SK-N-MC (cell line): ENCODE results near the gene C6orf52.
"Not testable (repeated sequence)": the region's sequence is repeated elsewhere in the genome, so short reads cannot be mapped to it uniquely, and the experiment has no call there.

Experiments used
- DNase-seq: peaks from one replicate; pipeline ENCODE4 v3.0.0-alpha.2; 2011; ENCODE audit warnings: low read depth, low spot score
- H3K27ac ChIP-seq: fragments of 200-600 bp; sonication (generic); 2 replicates; pipeline ENCODE4 v1.5.1; 2016; ENCODE audit warnings: mixed run types
- H3K36me3 ChIP-seq: fragments of 200-600 bp; sonication (generic); 2 replicates; pipeline ENCODE4 v1.6.1; 2017; ENCODE audit warnings: antibody characterized with exemption, low read length, mixed read lengths; ENCODE audit not compliant: insufficient read depth
- H3K4me3 ChIP-seq: fragments of 200-600 bp; sonication (generic); 2 replicates; pipeline ENCODE4 v1.5.1; 2016
- H3K9ac ChIP-seq: fragments of 200-600 bp; sonication (generic); 2 replicates; pipeline ENCODE4 v1.8.0; 2017; ENCODE audit warnings: mixed run types, mixed read lengths; ENCODE audit not compliant: insufficient read length
- H3K9me3 ChIP-seq: fragments of 200-600 bp; sonication (generic); 2 replicates; pipeline ENCODE4 v1.6.1; 2017; ENCODE audit warnings: low read depth, mild to moderate bottlenecking, antibody characterized with exemption, low read length, moderate library complexity, mixed read lengths
- EZH2 ChIP-seq: fragments of 200-600 bp; sonication (generic); IDR thresholded peaks from one replicate; pipeline ENCODE4 v1.6.1; 2017; ENCODE audit warnings: antibody characterized with exemption
- FOXP2 ChIP-seq: optimal IDR thresholded peaks from 2 replicates; pipeline ENCODE3; 2011; ENCODE audit warnings: mild to moderate bottlenecking, moderate library complexity; ENCODE audit not compliant: insufficient read depth; ENCODE audit errors: extremely low read length, control extremely low read depth
- POLR2AphosphoS5 ChIP-seq: IDR thresholded peaks from 2 replicates; pipeline ENCODE4 v1.6.1; 2012; ENCODE audit warnings: mild to moderate bottlenecking, low read depth, low read length, borderline replicate concordance

C6orf52 gene

GRCh38 chr6:10694302-10695085 lies at the start of gene C6orf52, which contains the start of gene PAK1IP1:
Gene C6orf52 (minus strand): TSS chr6:10694616. CDS start chr6:10687550, 7,066 bp downstream.
Gene PAK1IP1 (plus strand): TSS chr6:10694972. CDS start chr6:10694986, 14 bp downstream.
- Histone ChIP-seq H3K9ac (peak within 1 kb of the TSS; percentile 95), H3K27ac (peak within 1 kb of the TSS; percentile 98), H3K36me3 (peaks cover 27% of the 10 kb centered on the region), H3K9me3 (no peaks in the 10 kb centered on the region), H3K4me3 (peak within 1 kb of the TSS; percentile 88)
- TF ChIP-seq EZH2 (no peak), POLR2AphosphoS5 (peak; percentile 99)
- peak; percentile 90 for DNase-seq

GRCh38 chr6:10743515-10743914 lies 49.1 kb upstream of the C6orf52 start:
- DNase-seq = no peak
- no peak for TF ChIP-seq EZH2
- TF ChIP-seq POLR2AphosphoS5 = no peak
- no peak for TF ChIP-seq FOXP2
- Histone ChIP-seq H3K36me3 (no peaks in the 10 kb centered on the region), H3K27ac (no peak overlapping the region), H3K9ac (no peak overlapping the region), H3K9me3 (no peaks in the 10 kb centered on the region), H3K4me3 (no peak overlapping the region)

GRCh38 chr6:10742251-10742650 lies 47.8 kb upstream of the C6orf52 start:
- Histone ChIP-seq H3K9ac (no peak overlapping the region), H3K27ac (no peak overlapping the region), H3K9me3 (no peaks in the 10 kb centered on the region), H3K4me3 (no peak overlapping the region), H3K36me3 (no peaks in the 10 kb centered on the region)
- DNase-seq = no peak
- TF ChIP-seq POLR2AphosphoS5 (no peak), FOXP2 (no peak), EZH2 (no peak)

GRCh38 chr6:10741643-10742042 lies 47.2 kb upstream of the C6orf52 start:
- not testable (repeated sequence) for H3K4me3 ChIP-seq, H3K9me3 ChIP-seq, H3K36me3 ChIP-seq, H3K9ac ChIP-seq, DNase-seq, H3K27ac ChIP-seq

DNA sequence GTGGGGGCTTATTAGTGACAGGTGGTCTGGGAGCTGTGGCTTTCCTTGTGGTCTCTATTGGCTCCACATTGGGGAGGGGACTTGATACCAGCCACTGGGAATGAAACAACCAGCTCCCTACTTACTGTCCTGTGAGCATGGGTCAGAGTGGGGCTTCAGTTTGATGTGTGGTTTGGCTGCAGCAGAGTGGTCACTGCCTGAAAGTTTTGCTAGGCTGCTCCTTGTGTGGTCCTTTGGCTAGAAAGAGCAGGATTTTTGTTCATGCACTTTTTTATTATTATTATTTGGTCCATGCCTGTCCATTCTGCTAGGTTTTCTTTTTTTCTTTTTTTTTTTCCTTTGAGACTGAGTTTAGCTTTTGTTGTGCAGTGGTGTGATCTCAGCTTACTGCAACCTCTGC lies 45.6 kb upstream of the C6orf52 start:
- Histone ChIP-seq H3K36me3 (no peaks in the 10 kb centered on the region), H3K4me3 (no peak overlapping the region), H3K27ac (no peak overlapping the region), H3K9me3 (no peaks in the 10 kb centered on the region), H3K9ac (no peak overlapping the region)
- DNase-seq = no peak
- TF ChIP-seq EZH2 (no peak), FOXP2 (no peak), POLR2AphosphoS5 (no peak)

GRCh38 chr6:10736731-10737130 lies 42.3 kb upstream of the C6orf52 start:
- H3K4me3 ChIP-seq = no peak overlapping the region
- no peak overlapping the region for H3K9ac ChIP-seq
- H3K36me3 ChIP-seq = no peaks in the 10 kb centered on the region; the same call in 1 of the 2 replicates
- H3K9me3 ChIP-seq = no peaks in the 10 kb centered on the region
- DNase-seq = no peak
- TF ChIP-seq FOXP2 (no peak), POLR2AphosphoS5 (no peak), EZH2 (no peak)
- H3K27ac ChIP-seq = no peak overlapping the region

GRCh38 chr6:10733863-10734262 lies 39.4 kb upstream of the C6orf52 start:
- no peaks in the 10 kb centered on the region; the same call in 1 of the 2 replicates for H3K36me3 ChIP-seq
- H3K27ac ChIP-seq = no peak overlapping the region
- no peaks in the 10 kb centered on the region for H3K9me3 ChIP-seq
- no peak overlapping the region for H3K9ac ChIP-seq
- H3K4me3 ChIP-seq = no peak overlapping the region
- no peak for DNase-seq
- TF ChIP-seq FOXP2 (no peak), POLR2AphosphoS5 (no peak)

GRCh38 chr6:10733151-10733715 lies 38.8 kb upstream of the C6orf52 start:
- no peaks in the 10 kb centered on the region for H3K9me3 ChIP-seq
- H3K4me3 ChIP-seq = no peak overlapping the region
- no peaks in the 10 kb centered on the region; the same call in 1 of the 2 replicates for H3K36me3 ChIP-seq
- TF ChIP-seq POLR2AphosphoS5 = peak; percentile 75
- no peak for TF ChIP-seq FOXP2
- no peak overlapping the region for H3K9ac ChIP-seq
- peak; percentile 10 for DNase-seq
- no peak overlapping the region for H3K27ac ChIP-seq
